KBM-7 (cell line): ENCODE measurements around the gene OCA2.
"Not testable (repeated sequence)": the region's sequence is repeated elsewhere in the genome, so short reads cannot be mapped to it uniquely, and the experiment has no call there.

ENCODE experiments used
- DNase-seq: peaks from one replicate; pipeline ENCODE4 v3.0.0-alpha.2; 2015
- in situ Hi-C: fragments of 300-500 bp; cut with MboI; formaldehyde crosslinking; loops from 2 replicates; pipeline ENCODE4 v1.14.3; 2020; ENCODE audit warnings: low sequenced_read_pairs, low pct_unique_long_range_greater_than_20kb, mixed read lengths

OCA2 gene

GRCh38 chr15:27869697-27870281, 229.3 kb downstream of the OCA2 start:
- in situ Hi-C loops: no loop called here

DNA sequence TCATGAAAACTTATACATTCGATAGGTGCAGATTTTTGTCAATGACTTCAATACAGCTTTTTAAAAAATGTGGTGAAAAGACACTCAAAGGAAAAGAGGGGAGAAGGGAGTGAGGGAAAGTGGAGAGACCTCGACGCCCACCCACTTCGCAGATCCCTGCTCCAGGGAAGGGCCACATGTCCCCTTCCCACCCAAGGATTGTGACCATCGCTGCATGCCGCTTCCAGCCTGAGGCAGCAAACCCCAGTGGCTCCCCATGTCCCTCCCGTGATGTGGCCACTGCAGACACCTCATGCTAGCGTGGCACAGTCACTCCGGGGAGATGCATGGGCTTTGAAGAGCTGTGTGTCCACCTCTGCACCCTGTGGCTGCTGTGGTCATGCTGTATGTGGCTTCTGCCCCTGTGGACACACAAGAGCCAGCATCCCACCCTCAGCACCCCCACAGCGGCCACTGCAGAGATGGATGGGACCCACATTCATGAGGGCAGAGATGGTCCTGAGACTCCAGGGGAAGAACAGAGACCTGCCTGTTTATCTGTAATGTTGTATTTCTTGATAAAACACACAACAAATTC, 230.2 kb downstream of the OCA2 start:
- in situ Hi-C loops: no loop called here
- DNase-seq: no peak

More at GRCh38 chr15:27869697-27870281, 229.3 kb downstream of the OCA2 start:
- DNase-seq: no peak

DNA sequence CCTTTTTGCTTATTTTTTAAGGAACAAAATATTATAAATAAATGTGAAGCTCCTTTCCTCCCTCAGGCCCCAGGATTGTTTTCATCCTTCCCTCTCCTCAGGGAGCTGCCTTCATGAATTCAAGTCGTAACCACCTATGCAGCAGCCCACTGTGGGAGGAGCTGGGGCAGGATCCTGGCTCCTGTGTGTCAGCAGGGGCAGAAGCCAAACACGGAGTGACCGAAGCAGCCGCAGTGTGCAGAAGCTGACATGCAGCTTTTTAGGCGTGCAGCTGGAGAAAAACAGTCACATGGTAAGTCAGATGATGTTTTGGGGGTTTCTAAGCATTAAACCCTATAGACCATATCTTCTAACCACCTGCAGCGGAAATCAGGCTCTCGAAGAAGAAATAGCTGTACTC, 231.3 kb downstream of the OCA2 start:
- DNase-seq: no peak
- in situ Hi-C loops: no loop called here

GRCh38 chr15:27866505-27867165, 232.5 kb downstream of the OCA2 start:
- DNase-seq: no peak
- in situ Hi-C loops: no loop called here

DNA sequence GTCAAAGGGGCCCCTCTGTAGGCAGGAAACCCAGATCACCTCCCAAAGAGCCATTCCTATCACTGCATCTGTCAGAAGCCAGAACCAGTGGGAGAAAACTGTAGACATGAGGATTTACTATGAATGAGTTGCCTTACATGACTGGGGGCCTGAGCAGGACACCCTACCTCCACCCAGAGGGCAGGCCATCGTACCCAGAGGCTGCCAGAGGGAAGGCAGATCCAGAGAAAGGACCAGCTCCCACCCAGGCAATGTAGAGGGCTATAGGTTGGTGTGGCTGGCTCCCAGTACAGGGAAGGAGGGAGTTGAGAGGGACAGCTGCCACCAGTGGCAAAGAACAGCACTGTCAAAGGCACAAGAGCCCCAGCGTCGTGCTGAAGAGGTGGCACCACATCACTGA, 233.2 kb downstream of the OCA2 start:
- DNase-seq: no peak
- in situ Hi-C loops: no loop called here

DNA sequence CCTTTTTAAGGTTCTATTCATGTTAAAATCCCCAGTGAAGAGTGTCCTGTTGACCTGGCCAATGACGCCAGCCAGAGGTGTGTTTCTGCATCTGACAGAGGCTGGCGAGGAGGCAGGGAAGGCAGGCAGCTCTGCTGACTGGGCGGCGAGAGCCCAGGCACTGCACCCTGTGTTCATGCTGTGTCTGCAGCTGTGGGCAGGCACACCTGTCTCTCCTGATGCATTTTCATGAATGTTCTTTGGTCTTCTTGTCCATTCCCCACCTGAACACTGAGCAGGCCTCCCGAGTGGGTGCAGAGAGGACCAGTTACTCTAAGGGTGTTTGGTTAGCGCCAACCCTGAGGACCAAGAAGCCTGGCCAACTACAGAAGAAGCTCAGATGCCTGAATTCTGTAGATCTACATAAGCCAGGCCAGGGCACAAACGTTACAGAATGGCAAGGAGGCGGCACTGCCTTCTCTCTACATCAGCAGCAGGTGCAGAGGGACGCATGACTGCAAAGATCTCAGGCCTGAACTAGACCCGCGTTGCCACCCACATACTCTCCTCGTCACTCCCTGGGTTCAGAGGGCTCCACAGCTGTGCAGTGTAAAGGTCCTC, 233.7 kb downstream of the OCA2 start:
- no peak for DNase-seq
- in situ Hi-C loops: no loop called here

DNA sequence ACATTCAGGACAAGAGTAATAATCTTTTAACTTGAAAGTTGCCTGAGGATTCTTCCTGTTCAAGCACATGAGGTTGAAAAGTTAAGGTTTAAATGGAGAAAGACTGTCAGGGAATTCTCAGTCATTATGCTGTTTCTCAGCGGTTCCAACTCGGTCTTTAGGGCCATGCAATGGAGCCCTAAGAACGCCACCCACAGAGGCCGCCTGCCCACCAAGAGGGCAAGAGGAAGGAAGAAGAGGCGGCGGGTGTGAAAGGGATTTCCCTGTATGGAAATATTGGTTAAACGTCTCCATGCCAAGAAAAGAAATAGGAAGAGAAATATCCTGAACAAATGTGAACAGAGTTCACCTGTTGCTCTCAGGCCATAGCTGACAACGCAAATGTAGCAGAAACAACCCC, 234.4 kb downstream of the OCA2 start:
- no peak for DNase-seq
- in situ Hi-C loops: no loop called here

GRCh38 chr15:27864086-27864485, 235.0 kb downstream of the OCA2 start:
- in situ Hi-C loops: no loop called here
- no peak for DNase-seq

- no peak for DNase-seq
- in situ Hi-C loops: no loop called here
Observed at GRCh38 chr15:27863000-27863399, 236.1 kb downstream of the OCA2 start.

DNA sequence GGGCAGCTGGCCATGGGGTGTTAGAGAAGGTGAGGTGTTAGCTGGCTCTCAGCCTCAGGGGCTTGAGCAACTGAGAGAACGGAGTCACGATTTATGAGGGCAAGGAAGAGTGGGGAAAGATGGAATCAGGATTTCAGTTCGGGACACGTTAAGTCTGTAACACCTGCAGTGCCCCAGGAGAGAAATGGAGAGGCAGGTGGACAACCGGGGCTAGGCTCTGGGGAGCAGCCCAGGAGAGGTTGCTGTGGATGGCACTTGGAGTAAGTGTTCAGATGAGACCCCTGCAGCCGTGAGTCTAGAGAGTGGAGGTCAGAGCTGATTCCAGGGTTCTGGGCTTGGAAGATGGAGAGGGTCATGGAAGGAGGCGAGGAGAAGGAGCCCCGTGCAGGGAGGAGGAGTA, 237.9 kb downstream of the OCA2 start:
- no peak for DNase-seq
- in situ Hi-C loops: no loop called here

- in situ Hi-C loops: no loop called here
- DNase-seq: no peak
Observed at GRCh38 chr15:27855137-27855536, 244.0 kb downstream of the OCA2 start.

DNA sequence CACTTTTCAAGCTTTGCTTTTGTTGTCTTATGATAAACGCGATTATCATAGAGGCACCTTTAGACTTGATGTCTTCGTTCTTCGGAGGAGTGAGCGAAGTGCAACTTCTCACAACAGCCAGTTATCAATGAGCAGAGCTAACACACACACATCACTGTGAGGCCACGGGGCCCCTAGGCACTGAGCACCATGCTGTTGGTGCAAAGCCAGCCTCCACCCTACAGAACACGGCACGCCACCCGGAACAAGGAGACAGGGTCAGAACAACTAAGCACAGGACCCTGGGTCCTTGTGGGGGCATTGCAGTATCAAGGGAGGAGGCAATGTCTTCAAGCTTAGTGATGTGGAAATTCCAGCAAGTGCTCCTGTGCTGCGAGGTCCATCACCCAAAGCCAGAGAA, 244.5 kb downstream of the OCA2 start:
- in situ Hi-C loops: no loop called here
- no peak for DNase-seq

- DNase-seq: no peak
- in situ Hi-C loops: no loop called here
Observed at GRCh38 chr15:27853624-27854455, 245.3 kb downstream of the OCA2 start.

GRCh38 chr15:27851858-27852210, 247.3 kb downstream of the OCA2 start:
- in situ Hi-C loops: no loop called here
- no peak for DNase-seq

- DNase-seq: no peak
- in situ Hi-C loops: no loop called here
Observed at GRCh38 chr15:27850981-27851857, 247.9 kb downstream of the OCA2 start.

DNA sequence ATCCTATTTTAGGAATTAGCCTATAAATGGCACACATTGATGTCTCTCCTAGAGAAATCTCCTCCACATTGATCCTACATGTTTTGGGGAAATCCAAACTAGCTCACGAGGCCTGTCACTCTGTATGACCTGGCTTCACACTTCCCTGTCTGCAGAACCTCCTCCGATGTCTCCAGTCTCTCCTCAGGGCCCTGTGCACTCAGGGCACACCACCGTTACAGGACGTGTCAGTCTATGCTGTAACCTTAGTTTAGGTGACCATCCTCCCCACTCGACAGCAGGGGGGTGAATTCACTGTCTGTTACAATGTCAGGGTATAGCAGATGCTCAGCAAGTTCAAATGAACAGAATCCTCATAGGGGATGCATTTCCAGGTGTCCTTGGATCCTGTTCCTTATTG, 249.1 kb downstream of the OCA2 start:
- no peak for DNase-seq
- in situ Hi-C loops: no loop called here

DNA sequence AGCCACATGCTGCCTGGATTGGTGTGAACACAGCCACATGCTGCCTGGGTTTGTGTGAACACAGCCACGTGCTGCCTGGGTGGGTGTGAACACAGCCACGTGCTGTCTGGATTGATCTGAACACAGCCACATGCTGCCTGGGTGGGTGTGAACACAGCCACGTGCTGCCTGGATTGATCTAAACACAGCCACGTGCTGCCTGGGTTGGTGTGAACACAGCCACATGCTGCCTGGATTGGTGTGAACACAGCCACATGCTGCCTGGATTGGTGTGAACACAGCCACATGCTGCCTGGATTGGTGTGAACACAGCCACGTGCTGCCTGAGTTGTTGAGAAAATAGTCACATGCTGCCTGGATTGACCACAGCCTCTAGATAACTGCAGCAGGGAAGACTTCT, 250.2 kb downstream of the OCA2 start:
- DNase-seq, in situ Hi-C loops: not testable (repeated sequence)

- in situ Hi-C loops: no loop called here
- DNase-seq: no peak
Observed at GRCh38 chr15:27847775-27848710, 251.1 kb downstream of the OCA2 start.
